ENCODE measurements around the gene REEP6. TPM values are rescaled to one million over a fixed set of nuclear protein-coding genes. Genes with fewer than 3 reads are reported as not detected.

Gene REEP6
- total RNA-seq, 1 donor from 2014 or later, result 4.2 TPM

DNA sequence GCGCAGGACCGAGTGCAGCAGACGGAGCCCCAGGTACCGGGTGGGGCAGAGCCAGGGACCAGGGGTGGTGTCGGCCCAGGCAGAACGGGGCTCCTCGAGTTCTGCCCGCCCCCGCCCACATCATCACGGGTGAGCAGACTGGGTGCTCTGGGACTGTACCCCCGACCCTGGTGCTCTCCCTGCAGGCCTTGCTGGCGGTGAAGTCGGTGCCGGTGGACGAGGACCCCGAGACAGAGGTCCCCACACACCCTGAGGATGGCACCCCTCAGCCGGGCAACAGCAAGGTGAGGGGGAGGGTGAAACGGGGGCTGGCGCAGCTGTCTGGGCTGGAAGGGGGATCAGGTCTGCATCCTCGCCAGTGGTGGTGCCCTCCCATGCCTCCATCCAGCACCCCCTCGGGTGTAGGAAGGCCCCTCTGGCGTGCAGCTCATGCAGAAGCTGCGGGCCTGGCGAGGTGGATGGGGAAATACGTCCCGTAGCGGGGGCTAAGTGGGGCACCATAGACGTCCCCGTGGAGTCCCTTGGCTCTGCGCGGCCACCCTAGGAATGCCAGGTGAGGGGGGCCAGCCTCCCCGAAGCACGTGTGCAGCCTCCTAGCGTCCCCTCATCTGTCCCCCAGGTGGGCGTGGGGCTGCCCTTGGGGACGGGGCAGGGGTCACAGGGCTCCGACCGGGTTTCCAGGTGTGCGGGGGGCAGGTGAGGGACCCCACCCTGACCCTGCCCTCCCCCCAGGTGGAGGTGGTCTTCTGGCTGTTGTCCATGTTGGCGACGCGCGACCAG lies 34.7 kb upstream of the REEP6 start:
- DNase-seq, result no peak

- DNase-seq, result no peak
Measured at GRCh38 chr19:1457031-1457739, 33.8 kb upstream of the REEP6 start.

DNA sequence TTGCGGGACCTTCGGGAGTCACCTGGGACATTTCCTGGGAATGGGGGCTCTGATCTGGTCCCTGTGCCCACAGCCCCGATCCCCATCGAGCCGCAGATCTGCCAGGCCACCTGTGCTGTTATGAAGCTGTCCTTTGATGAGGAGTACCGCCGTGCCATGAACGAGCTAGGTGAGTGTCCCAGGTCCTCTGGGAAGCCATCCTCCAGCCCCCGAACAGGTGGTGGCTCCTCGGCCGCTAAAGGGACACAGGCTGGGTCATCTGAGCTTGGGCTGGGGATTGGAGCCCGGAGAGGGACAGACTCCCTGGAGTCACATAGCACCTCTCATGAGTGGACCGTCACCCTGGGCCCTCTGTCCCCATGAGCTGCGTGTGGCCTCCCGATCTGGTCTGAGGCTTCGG lies 33.1 kb upstream of the REEP6 start:
- DNase-seq, result no peak

DNA sequence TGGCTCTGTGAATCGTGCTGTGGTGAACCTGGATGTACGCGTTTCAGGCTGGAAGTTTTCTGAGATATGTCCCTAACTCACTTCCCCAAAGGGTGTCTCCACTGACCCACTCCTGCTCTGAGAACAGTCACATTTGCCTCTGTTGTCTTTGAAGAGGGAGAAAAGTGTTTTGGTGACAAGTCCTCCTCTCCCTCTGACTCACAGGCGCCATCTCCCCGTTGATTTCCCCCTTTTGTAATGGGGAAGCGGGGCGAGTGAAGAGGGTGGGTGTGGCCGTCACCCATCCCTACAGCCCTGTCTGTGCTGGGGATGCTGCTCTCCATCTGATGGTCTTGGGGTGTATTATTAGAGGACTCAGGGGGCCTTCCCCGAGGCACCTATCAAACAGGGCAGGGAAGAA lies 31.5 kb upstream of the REEP6 start:
- no peak for DNase-seq

DNA sequence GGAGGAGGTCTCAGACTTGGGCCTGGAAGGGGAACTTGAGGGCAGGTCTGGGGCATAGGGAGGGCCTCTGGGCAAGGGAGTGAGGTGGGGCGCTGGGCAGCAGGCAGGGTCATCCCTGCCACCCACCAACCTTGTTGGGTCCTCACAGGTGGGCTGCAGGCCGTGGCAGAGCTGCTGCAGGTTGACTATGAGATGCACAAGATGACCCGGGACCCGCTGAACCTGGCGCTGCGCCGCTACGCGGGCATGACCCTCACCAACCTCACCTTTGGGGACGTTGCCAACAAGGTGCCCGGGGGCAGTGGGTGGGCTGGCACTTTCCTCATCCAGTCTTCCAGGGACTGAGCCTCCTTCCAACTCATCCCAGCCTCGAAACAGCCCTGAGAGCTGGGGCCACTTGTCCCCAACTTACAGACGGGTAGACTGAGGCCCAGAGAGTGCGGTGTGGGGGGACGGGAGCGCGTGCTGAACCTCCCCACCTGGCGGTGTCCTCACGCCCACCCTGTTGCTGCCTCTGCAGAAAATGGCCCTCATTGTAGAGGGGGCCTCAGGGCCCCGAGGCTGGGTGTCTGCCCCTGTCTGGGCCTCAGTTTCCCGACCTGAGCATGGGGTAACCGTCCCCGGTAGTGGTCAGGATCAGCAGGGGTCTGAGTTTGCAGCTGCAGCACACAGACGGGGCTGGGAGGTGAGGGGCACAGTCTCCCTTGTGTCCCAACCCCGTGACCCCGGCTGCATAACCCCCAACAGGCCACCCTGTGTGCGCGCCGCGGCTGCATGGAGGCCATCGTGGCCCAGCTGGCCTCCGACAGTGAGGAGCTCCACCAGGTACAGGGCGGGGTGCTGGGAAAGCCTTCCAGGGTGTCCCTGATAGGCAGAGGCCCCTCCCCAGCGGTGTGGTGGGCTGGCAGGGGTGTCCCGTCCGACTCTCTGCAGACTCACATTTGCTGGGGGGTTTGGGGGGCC lies 30.7 kb upstream of the REEP6 start:
- no peak for DNase-seq

GRCh38 chr19:1461862-1462261 lies 29.1 kb upstream of the REEP6 start:
- no peak for DNase-seq

- DNase-seq, result peak; percentile 58
Measured at GRCh38 chr19:1465191-1466016, 25.6 kb upstream of the REEP6 start.

DNA sequence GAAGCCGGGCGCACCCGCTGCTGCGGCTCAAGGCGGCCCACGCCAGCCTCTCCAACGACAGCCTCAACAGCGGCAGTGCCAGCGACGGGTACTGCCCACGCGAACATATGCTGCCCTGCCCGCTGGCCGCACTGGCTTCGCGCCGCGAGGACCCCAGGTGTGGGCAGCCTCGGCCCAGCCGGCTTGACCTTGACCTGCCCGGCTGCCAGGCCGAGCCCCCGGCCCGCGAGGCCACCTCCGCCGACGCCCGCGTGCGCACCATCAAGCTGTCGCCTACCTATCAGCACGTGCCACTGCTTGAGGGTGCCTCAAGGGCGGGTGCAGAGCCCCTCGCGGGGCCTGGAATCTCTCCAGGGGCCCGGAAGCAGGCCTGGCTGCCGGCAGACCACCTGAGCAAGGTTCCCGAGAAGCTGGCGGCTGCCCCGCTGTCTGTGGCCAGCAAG lies 24.9 kb upstream of the REEP6 start:
- DNase-seq, result no peak

DNA sequence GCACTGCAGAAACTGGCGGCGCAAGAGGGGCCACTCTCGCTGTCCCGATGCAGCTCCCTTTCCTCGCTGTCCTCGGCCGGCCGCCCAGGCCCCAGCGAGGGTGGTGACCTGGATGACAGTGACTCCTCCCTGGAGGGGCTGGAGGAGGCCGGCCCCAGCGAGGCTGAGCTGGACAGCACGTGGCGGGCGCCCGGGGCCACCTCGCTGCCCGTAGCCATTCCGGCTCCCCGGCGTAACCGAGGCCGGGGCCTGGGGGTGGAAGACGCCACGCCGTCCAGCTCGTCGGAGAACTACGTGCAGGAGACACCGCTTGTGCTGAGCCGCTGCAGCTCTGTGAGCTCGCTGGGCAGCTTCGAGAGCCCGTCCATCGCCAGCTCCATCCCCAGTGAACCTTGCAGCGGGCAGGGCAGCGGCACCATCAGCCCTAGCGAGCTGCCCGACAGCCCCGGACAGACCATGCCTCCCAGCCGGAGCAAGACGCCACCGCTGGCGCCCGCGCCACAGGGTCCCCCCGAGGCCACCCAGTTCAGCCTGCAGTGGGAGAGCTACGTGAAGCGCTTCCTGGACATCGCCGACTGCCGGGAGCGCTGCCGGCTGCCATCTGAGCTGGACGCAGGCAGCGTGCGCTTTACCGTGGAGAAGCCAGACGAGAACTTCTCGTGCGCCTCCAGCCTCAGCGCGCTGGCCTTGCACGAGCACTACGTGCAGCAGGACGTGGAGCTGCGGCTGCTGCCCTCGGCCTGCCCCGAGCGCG lies 24.3 kb upstream of the REEP6 start:
- DNase-seq, result no peak

DNA sequence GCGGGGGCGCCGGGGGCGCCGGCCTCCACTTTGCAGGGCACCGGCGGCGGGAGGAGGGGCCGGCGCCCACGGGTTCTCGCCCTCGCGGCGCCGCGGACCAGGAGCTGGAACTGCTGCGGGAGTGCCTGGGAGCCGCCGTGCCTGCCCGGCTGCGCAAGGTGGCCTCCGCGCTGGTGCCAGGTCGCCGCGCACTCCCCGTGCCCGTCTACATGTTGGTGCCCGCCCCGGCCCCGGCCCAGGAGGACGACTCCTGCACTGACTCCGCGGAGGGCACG lies 23.8 kb upstream of the REEP6 start:
- no peak for DNase-seq

DNA sequence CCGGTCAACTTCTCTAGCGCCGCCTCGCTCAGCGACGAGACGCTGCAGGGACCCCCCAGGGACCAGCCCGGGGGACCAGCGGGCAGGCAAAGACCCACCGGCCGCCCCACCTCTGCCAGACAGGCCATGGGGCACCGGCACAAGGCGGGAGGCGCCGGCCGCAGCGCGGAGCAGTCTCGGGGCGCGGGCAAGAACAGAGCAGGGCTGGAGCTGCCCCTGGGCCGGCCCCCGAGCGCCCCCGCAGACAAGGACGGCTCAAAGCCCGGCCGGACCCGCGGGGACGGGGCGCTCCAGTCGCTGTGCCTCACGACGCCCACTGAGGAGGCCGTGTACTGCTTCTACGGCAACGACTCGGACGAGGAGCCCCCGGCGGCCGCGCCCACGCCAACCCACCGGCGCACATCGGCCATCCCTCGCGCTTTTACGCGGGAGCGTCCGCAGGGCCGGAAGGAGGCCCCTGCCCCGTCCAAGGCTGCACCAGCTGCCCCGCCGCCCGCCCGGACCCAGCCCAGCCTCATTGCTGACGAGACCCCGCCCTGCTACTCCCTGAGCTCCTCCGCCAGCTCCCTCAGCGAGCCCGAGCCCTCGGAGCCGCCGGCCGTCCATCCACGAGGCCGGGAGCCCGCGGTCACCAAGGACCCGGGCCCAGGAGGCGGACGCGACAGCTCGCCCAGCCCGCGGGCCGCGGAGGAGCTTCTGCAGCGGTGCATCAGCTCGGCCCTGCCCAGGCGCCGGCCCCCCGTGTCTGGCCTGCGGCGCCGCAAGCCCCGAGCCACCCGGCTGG lies 23.3 kb upstream of the REEP6 start:
- DNase-seq, result no peak

- DNase-seq, result no peak
Measured at GRCh38 chr19:1468274-1468820, 22.6 kb upstream of the REEP6 start.

DNA sequence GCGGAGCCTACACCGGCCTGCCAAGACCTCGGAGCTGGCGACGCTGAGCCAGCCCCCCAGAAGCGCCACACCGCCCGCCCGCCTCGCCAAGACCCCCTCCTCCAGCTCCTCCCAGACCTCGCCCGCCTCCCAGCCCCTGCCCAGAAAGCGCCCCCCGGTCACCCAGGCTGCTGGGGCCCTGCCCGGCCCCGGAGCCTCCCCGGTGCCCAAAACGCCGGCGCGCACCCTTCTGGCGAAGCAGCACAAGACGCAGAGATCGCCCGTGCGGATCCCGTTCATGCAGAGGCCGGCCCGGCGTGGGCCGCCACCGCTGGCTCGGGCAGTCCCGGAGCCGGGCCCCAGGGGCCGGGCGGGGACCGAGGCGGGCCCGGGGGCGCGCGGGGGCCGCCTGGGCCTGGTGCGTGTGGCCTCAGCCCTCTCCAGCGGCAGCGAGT lies 22.1 kb upstream of the REEP6 start:
- DNase-seq, result no peak

DNA sequence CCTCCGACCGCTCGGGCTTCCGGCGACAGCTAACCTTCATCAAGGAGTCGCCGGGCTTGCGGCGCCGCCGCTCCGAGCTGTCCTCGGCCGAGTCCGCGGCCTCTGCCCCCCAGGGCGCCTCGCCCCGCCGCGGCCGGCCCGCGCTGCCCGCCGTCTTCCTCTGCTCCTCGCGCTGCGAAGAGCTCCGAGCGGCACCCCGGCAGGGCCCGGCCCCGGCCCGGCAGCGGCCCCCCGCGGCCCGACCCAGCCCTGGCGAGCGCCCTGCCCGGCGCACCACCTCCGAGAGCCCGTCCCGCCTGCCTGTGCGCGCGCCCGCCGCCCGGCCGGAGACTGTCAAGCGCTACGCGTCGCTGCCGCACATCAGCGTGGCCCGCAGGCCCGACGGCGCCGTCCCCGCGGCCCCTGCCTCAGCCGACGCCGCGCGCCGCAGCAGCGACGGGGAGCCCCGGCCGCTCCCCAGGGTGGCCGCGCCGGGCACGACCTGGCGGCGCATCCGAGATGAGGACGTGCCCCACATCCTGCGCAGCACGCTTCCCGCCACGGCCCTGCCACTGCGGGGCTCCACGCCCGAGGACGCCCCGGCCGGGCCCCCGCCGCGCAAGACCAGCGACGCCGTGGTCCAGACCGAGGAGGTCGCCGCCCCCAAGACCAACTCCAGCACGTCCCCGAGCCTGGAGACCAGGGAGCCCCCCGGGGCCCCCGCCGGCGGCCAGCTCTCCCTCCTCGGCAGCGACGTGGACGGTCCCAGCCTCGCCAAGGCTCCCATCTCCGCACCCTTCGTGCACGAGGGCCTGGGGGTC lies 21.5 kb upstream of the REEP6 start:
- no peak for DNase-seq

DNA sequence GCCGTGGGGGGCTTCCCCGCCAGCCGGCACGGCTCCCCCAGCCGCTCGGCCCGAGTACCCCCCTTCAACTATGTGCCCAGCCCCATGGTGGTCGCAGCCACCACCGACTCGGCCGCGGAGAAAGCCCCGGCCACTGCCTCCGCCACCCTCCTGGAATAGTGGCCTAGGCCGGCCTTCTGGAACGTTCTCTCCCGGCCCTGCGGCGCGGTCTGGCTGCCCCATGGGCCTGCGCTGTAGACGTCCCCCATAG lies 21.0 kb upstream of the REEP6 start:
- no peak for DNase-seq

GRCh38 chr19:1470305-1471009 lies 20.5 kb upstream of the REEP6 start:
- DNase-seq, result peak; percentile 54

- no peak for DNase-seq
Measured at GRCh38 chr19:1471010-1471514, 19.9 kb upstream of the REEP6 start.

GRCh38 chr19:1471515-1472160 lies 19.3 kb upstream of the REEP6 start:
- DNase-seq, result no peak

Data from tongue (tissue), 2 donors.